Left ventricle myocardium inferior (tissue), 1 donor: ENCODE data around the gene RAI14. TPM values are rescaled to one million over a fixed set of nuclear protein-coding genes. Genes with fewer than 3 reads are reported as not detected.

Source experiments
- DNase-seq: peaks from one replicate; pipeline ENCODE4 v3.0.0-alpha.2; 2020
- H3K27ac ChIP-seq: fragments of 200-600 bp; replicated peaks from 2 replicates; pipeline ENCODE4 v1.8.0; 2021
- H3K27me3 ChIP-seq: fragments of 200-600 bp; 2 replicates; pipeline ENCODE4 v1.8.0; 2021; ENCODE audit warnings: low read depth
- H3K36me3 ChIP-seq: fragments of 200-600 bp; 2 replicates; pipeline ENCODE4 v1.8.0; 2021
- H3K4me1 ChIP-seq: fragments of 200-600 bp; 2 replicates; pipeline ENCODE4 v1.8.0; 2021
- H3K4me3 ChIP-seq: fragments of 200-600 bp; 2 replicates; pipeline ENCODE4 v1.8.0; 2021; ENCODE audit warnings: mild to moderate bottlenecking, moderate library complexity
- H3K9me3 ChIP-seq: fragments of 200-600 bp; replicated peaks from 2 replicates; pipeline ENCODE4 v1.8.0; 2021
- intact Hi-C: fragments of 100-400 bp; cut with micrococcal nuclease; formaldehyde crosslinking; loops from one replicate; pipeline ENCODE4 v1.11.0; 2022
- long read RNA-seq: library from polyadenylated mRNA; unstranded; transcript quantifications from one replicate; pipeline ENCODE4 v2.0.0, GENCODE V29; 2021
- total RNA-seq: library from RNA; stranded (reverse); fragmentation: NEBNext Ultra II Directional; extraction: Animal tissue kit (Norgen Biotek cat#: 25700); gene quantifications from one replicate; pipeline ENCODE4 v1.2.1, GENCODE V29; 2021
- TF ChIP-seq, protein P1 (sequence below): fragments of 200-600 bp; IDR thresholded peaks from 2 replicates; pipeline ENCODE4 v1.8.0; 2021; ENCODE audit warnings: antibody characterized with exemption, mild to moderate bottlenecking, borderline replicate concordance
- donor health status: DM: no; HTN: yes; CAD: no; lungs with severe emphysema.

RAI14 gene
- total RNA-seq = 6.7 TPM
- long read RNA-seq, transcript RAI14-220 (17 exons, 2,941 nt) = major isoform, 5 of 9 reads
- long read RNA-seq, partial matches to known transcripts = 2 of 9 reads
- long read RNA-seq, other reads (novel, unspliced or antisense) = 2 of 9 reads

DNA sequence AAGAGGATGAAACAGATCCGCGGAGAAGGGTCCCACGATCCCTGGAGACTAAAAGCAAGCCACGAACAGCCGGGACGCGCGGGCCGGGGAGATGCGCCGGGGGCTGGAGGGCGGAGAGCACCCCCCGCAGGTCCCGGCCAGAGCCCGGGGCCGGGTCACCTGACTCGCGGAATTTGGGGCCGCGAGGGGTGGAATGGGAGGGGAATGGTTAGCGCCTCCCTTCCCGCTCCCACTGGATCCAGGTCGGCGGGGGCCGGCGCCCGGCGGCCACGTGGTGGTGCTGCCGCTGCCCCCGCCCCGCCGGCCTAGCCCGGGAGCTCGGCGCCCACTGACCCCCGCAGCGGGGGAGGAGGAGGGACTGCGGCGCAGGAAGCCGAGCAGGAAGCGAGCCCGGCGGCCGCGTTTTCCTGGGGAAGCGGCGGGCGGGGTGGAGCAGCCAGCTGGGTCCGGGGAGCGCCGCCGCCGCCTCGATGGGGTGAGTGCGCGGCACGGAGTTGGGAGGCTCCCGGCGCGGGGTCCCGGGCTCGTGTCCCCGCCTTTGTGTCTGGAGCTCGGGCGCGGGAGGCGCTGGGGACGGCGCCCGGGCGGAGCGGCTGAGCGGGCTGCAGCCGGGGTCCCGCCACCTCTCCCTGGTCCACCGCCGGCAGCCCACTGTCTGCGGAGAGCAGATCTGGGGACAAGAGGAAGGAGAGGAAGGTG is at the start of gene RAI14:
RAI14 (plus strand) TSS at position 328 of the 699 bp plus-strand sequence. CDS start 30,592 bp downstream, outside the sequence.
- Histone ChIP-seq H3K27me3 (peaks cover 39% of the 10 kb centered on the region), H3K4me3 (peak within 1 kb of the TSS; percentile 84), H3K4me1 (peaks cover 40% of the 10 kb centered on the region), H3K36me3 (no peaks in the 10 kb centered on the region), H3K27ac (peak within 1 kb of the TSS; percentile 92), H3K9me3 (no peaks in the 10 kb centered on the region)
- TF ChIP-seq, protein P1, sequence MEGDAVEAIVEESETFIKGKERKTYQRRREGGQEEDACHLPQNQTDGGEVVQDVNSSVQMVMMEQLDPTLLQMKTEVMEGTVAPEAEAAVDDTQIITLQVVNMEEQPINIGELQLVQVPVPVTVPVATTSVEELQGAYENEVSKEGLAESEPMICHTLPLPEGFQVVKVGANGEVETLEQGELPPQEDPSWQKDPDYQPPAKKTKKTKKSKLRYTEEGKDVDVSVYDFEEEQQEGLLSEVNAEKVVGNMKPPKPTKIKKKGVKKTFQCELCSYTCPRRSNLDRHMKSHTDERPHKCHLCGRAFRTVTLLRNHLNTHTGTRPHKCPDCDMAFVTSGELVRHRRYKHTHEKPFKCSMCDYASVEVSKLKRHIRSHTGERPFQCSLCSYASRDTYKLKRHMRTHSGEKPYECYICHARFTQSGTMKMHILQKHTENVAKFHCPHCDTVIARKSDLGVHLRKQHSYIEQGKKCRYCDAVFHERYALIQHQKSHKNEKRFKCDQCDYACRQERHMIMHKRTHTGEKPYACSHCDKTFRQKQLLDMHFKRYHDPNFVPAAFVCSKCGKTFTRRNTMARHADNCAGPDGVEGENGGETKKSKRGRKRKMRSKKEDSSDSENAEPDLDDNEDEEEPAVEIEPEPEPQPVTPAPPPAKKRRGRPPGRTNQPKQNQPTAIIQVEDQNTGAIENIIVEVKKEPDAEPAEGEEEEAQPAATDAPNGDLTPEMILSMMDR = peak; percentile 14
- intact Hi-C loops = loop anchor here (10.0 kb wide), 1 partner anchor 179 kb away; the partner anchor contains the start of gene TTC23L
- DNase-seq = peak; percentile 79

DNA sequence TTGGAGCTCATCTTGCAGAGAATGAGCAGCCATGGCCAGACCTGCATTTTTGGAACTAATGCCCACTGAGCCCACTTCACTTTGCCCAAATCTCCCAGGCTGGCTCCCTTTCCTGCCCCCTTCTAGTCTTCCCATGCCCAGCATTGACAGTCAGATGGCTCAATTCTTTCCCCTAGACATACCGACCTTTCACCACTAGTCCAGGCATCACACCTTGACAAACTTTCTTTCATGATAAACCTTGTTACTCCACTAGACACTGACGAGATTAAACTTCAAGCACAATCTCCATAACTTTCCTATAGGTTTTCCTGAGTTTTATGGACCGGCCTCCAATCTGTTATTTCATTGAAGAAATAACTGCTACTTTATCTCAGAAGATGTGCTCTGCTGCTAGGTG is 47.8 kb upstream of the RAI14 start:
- H3K27ac ChIP-seq = no peak overlapping the region
- intact Hi-C loops = no loop called here

DNA sequence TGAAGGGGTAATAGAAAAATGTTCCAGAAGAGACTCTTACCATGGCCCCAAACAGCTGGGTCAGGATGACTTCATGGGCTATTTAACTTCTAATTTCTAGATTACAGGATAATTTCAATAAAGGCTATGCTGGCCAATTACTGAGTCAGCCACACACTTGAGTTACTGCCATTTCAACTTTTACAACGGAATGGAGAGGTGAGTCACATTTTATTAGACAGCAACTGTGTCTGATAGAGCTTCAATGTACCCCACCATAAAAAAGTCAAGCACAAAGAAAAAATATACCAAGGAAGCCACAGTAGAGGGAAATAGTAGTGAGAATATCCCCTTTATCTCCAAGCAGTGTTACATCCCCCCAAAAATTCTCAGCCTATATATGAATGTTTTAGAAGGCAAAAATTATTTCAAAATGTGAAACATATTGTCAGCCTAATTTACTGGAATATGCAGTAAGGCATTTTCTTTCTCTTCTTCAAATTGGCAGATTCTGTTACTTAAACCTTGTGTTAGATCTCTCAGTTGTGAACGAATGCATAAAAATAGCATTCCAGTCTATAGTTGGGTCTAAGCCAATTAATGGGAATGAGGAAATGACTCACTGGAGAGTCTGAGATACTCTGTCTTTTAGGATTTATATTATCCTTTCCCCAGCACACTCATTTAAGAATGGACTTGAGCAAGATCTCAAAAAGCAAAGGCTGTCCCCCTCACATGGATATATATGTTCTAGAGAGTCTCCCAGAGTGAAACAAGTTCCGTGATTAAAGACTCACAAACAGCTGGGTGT is 47.1 kb upstream of the RAI14 start:
- H3K9me3 ChIP-seq = no peaks in the 10 kb centered on the region
- peaks cover 13% of the 10 kb centered on the region for H3K4me1 ChIP-seq
- intact Hi-C loops = no loop called here
- H3K27me3 ChIP-seq = no peaks in the 10 kb centered on the region
- no peak overlapping the region for H3K4me3 ChIP-seq
- DNase-seq = no peak
- TF ChIP-seq, protein P1 = no peak
- no peak overlapping the region for H3K27ac ChIP-seq
- H3K36me3 ChIP-seq = no peaks in the 10 kb centered on the region

More for the DNA sequence above, 47.8 kb upstream of the RAI14 start:
- TF ChIP-seq, protein P1 = no peak
- Histone ChIP-seq H3K4me3 (no peak overlapping the region), H3K4me1 (peaks cover 13% of the 10 kb centered on the region), H3K27me3 (no peaks in the 10 kb centered on the region), H3K36me3 (no peaks in the 10 kb centered on the region), H3K9me3 (no peaks in the 10 kb centered on the region)
- DNase-seq = no peak

DNA sequence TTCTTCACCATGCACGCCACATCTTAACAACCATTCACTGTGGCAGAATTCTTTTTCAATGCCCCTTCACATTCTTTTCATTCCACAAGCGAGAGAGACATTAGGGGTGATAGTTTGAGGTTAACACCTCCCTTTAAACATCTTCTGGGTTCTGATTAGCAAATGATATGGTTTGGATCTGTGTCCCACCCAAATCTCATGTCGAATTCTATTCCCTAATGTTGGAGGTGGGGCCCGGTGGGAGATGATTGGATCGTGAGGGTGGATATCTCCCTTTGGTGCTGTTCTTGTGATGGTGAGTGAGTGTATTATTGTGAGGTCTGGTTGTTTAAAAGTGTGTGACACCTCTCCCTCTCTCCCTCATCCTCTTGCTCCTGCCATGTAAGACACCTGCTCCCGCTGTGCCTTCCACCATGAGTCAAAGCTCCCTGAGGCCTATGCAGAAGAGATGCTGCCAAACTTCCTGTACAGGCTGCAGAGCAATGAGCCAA is 46.1 kb upstream of the RAI14 start:
- no peak overlapping the region for H3K4me3 ChIP-seq
- H3K27me3 ChIP-seq = no peaks in the 10 kb centered on the region
- H3K4me1 ChIP-seq = peaks cover 13% of the 10 kb centered on the region
- DNase-seq = no peak
- no peaks in the 10 kb centered on the region for H3K9me3 ChIP-seq
- intact Hi-C loops = no loop called here
- H3K27ac ChIP-seq = no peak overlapping the region
- H3K36me3 ChIP-seq = no peaks in the 10 kb centered on the region
- TF ChIP-seq, protein P1 = no peak

DNA sequence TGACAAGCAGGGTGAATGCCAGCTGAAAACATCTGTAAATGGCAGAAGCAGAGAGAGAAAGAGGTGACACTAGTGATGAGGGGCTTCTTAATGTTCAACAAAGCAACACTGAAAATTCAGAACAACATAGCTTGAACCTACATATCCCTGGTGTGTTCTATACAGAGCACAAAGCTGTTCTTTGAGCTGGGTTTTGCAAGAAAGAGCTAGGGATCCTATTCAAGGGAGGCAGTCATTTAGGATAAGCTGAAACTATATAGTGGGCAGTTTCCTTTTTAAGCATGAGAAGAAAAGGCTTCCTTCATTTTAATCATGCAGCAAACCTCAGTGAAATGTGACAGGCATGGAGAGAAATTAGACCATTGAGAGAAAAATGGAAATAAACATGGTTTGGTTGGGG is 45.6 kb upstream of the RAI14 start:
- peaks cover 13% of the 10 kb centered on the region for H3K4me1 ChIP-seq
- no peak overlapping the region for H3K4me3 ChIP-seq
- TF ChIP-seq, protein P1 = no peak
- H3K27me3 ChIP-seq = no peaks in the 10 kb centered on the region
- no peaks in the 10 kb centered on the region for H3K36me3 ChIP-seq
- DNase-seq = no peak
- intact Hi-C loops = no loop called here
- H3K9me3 ChIP-seq = no peaks in the 10 kb centered on the region
- H3K27ac ChIP-seq = no peak overlapping the region
